Fibroblast of skin of left biceps (primary cell): Measurements from ENCODE around the gene PDCL3.

ENCODE experiments used
- DNase-seq, 2 experiments: peaks; one replicate each; pipeline ENCODE4 v3.0.0-alpha.2; 2013; ENCODE audit warnings: low read depth in 2 of 2

The PDCL3 gene

DNA sequence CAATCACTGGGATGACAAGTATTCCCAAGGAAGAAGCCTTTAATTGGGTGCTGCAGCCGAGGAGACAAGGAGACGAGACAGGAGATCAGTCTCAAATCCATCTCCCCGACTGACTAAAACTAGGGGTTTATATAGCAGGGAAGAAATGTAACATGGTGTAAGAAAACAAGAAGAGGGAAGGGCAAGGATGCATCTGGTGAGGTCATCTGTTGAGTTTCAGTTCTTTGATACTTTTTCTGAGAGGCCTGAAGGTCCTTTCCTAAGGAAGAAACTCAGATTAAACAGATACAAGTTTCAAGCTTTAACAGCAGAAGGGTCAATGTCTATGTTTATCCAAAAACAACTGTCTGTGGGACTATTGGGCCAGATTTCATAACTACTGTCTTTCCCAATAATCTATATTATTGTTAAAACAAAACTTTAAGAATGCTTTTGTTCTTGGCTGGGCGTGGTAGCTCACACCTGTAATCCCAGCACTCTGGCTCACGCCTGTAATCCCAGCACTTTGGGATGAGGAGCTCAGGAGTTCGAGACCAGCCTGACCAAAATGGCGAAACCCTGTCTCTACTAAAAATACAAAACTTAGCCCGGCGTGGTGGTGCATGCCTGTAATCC is 2.5 kb upstream of the PDCL3 start:
- no peak for DNase-seq

DNA sequence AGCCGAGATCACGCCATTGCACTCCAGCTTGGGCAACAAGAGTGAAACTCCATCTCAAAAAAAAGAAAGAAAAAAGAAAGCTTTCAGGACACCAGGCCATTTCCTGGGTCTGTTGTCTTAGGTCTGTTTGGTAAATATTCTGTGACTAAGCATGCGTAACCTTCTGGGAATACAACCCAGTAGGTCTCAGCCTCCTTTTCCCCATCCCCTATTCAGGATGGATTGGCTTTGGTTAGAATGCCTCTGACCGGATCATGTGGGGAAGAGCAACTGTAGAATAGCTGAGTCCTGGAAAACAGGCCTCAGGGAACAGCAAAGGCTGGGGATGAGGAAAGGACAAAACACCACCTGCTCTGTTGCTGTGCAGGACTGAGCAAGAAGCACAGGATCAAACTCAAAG is 1.6 kb upstream of the PDCL3 start:
- DNase-seq, result no peak

DNA sequence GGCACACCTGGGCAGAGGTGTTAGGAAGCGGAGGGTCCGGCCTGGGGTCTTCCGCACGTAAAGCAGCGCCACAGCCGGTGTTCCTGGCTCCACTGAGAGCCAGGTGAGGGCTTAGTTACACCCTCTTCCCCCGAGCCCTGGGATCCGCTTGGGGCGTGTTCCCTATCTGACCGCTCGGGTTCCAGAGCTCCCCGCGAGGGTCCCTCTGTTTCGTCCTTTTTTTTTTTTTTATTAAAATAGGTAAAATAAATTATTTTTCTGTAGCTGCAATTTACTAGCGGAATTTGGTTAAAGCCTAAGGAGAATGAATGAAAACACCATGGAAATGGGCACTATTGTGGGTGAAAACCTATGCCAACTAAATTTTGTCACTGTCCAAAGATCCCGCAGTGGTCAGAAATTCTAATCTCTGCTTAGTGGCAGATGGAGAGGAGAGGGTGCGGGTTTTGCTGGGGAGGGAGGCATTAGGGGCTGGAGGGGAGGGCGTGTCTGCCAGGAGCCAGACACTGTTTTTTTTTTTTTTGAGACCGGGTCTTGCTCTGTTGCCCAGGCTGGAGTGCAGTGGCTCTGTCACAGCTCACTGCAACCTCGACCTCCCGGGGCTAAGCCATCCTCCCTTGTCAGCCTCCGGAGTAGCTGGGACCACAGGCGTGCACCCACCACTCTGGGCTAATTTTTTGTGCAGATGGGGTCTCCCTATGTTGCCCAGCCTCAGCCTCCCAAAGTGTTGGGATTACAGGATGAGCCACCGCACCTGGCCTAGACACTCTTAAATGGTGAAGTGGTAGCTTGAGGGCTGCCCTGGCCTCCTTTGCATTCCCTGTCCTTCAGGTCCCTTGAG is 834 bp downstream of the PDCL3 start:
- DNase-seq, result no peak

DNA sequence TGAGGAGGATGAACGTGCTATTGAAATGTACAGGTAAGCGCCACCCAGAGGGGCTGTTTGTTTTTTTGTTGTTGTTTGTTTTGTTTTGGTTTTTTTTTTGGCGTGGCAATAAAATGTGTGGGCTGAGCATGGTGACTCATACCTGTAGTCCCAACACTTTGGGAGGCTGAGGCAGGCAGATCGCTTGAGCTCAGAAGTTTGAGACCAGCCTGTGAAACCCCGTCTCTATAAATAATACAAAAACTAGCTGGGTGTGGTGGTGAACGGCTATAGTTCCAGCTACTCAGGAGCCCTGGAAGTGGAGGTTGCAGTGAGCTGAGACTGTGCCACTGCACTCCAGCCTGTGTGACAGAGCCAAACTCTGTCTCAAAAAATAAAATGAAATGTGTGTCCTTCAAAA is 6.2 kb downstream of the PDCL3 start:
- DNase-seq, result no peak

DNA sequence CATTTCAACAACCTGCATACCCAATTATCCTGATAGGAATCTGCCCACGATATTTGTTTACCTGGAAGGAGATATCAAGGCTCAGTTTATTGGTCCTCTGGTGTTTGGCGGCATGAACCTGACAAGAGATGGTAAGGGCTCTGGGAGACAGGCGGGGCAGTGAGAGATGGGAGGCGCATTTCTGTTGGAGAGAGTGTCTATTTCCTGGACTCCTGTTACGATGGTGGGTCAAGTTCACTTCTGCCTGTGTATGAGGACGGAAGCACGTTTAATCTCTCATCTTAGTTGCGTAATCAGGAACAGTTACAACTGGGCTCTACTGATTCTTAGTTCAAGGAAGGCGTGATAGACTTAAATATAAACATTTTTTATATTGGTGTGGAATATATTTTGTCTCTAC is 8.9 kb downstream of the PDCL3 start:
- no peak for DNase-seq

DNA sequence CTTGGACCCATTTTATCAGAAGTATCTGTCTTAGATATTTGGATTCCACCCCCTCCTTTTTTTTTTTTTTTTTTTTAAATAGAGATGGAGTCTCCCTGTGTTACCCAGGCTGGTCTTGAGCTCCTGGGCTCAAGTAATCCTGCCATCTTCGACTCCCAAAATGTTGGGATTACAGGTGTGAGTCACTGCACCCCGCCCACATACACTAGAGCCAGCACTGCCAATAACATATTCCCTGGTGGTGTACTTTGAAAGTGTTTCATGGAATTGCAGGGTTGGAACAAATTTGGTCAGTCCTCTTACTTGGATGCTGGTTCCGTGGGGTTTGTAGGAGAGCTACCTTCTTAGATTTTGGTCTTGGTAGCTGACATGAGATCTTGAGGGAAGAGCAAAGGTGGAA is 15.0 kb downstream of the PDCL3 start:
- DNase-seq, result no peak

DNA sequence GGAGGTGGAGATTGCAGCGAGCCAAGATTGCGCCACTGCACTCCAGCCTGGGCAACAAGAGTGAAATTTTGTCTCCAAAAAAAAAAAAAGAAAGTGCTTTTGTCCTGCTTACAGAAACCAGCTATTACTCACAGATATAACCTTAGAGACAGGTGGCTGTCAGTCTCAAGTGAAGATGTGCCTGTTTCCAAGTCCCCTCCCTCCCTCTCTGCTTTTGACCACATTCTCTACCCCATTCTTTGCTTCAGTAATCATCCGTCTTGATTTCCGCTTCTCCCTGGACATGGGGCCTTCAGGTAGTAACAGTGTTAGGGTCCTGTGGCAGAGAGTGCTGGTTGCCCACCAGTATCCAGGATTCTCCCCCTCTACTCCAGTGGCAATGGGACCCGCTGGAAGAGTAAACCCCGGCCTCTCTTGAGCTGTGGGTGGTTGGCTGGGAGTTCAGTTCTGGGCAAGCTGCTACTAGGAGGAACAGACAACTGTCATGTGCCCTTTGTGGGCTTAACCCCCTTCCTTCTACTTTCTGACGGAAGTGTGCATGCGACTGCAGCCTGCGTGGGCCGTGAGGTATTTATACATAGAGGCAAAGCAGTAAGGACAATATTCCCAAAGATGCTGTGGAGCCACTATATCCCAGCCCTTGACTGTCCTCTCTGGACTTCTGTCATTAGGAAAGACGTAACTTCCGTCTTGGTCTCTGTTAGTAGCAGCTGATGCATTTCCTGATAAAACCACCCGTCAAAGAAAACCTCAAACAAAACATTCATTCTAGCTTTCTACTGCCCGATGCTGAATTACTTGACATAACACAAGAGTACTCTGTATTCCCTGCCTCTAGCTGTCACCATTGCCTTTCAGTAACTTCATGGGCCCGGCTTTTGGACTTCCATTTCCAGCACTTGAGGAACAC is 17.8 kb downstream of the PDCL3 start:
- no peak for DNase-seq

DNA sequence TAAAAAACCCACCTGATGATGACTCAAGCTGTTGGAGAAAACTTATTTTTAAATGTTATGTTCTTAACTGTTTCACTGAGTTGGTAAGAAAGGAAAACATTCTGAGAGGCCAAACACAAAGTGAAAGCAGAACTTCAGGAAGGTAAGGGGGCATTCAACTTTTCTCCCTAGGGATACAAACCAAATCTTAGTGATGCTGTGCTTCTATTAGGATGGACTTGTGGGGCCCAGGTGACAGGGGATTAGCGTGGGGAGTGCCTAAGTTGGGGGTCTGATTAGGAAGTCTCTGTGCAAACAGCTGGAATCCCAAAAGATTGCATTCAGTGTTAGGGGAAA is 18.5 kb downstream of the PDCL3 start:
- DNase-seq, result no peak

DNA sequence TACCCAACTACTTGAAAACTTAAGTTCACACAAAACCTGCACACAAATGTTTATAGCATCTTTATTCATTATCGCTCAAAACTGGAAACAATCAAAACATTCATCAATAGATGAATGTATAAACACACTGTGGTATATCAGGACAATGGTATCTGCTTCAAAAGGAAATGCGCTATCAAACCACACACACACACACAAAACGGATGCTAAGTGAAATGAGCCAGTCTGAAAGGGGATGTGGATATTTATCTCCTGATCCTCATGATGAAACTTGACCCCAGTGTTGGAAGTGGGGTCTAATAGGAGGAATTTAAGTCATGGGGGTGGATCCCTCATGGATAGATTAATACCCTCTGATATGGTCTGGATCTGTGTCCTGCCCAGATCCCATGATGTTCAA is 22.0 kb downstream of the PDCL3 start:
- no peak for DNase-seq

DNA sequence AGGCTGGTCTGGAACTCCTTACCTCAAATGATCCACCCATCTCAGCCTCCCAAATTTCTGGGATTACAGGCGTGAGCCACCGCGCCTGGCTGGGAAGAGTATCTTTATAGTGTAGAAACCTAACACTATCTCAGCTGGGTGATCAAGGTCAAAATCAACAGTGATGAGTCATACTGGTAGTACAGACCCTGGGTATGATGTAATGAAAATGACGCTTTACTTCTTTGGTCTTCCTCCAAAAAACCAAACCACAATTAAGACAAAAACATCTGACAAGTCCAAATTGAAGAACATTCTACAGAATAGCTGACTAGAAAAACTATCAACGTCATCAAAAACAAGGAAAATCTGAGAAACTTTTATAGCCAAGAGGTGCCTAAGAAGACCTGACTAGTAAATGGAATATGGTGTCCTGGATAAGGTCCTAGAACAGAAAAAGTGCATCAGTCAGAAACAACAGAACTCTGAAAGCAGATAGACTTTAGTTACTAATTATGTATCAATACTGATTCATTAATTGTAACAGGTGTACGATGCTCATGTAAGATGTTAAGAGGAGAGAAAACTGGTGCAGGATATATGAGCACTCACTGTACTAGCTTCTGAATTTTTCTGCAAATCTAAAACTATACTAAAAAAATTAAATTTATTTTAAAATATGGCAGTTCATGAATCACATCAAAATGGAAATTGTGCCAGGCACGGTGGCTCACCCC is 25.4 kb downstream of the PDCL3 start:
- peak in 1 of 2 experiments; percentile 19 for DNase-seq

DNA sequence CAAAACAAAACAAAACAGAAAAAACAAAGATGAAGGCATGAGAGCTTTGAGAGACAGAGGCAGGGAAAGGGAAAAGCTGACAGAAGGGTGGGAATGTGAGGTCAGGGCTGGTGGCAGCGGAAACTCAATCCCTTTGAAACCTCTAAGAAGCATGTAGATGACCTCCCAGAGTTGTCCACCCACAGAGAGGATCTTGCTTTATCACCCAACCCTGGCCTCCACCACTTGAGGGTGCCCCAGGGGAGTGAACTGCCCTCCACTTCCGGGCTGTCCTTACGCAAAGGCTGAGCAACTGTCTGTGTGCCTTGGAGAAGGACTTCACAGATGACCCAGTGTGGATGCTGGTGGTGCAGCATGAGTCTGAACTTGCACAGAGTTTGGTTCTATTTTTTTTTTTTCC is 26.7 kb downstream of the PDCL3 start:
- no peak for DNase-seq

DNA sequence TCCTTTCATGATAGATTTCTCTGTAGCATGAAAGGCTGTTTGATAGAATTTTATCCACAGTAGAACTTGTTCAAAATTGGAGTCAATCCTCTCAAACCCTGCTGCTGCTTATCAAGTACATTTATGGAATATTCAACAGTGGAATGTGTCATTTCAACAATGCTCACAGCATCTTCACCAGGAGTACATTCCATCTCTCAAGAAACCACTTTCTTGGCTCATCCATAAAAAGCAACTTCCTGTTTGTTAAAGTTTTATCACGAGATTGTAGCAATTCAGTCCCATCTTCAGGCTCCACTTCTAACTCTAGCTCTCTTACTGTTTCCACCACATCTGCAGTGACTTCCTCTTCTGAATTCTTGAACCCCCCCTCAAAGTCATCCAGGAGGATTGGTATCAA is 29.4 kb downstream of the PDCL3 start:
- DNase-seq, result no peak

DNA sequence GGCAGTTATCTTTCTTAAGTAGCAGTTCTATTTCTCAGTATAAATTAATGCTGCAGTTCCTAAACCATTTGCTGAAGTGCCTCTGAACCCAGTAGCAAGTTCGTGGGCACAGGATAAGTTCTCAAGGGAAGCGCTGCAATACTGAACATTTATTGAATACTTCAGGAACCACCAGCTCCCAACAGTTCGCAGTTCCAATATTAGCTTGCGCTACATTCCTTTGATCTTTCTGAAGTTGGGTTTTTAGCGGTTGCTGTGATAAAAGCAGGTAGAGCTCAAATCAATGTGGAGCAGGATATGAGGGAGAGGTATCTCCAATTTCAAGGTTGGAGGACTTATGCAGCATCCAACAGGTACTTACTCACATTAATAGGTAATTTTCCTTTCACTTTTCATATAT is 33.7 kb downstream of the PDCL3 start:
- DNase-seq, result no peak

DNA sequence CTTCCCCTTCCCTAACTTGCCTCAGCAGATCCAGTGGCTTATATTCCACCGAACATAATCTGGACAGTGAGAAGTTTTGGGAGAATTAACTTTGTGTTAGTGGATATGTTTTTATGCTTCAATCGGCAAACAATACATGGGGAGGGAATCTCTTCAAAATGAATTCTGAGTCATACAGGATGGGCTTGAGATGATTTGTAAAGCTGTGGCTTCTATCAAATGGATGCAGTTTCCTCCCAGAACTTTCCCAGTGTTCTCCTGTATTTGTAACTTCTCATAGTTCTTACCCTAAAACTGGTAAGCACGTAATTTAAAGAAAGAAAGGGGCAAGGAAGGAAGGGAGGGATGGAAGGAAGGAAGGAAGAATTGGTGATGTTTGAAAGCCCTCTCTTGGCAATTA is 36.8 kb downstream of the PDCL3 start:
- no peak for DNase-seq

DNA sequence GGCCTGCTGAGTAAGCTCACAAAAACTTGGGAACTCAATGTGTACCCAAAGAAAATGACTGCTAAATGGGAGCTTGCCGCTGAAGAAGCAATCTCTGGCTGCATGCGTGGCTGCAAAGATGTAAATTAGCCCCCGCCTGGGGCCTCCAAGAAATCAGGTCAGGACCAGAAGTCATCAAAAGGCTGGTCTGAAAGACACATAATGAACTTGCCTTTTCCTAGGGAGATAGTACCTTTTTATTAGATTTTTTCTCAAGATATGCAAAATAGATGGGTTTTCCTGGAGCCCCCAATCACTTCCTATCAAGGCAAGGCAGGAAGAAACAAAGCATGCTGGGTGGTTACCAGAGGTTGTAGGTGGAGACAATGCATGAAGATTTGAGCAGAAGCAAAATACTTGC is 38.9 kb downstream of the PDCL3 start:
- DNase-seq, result no peak

DNA sequence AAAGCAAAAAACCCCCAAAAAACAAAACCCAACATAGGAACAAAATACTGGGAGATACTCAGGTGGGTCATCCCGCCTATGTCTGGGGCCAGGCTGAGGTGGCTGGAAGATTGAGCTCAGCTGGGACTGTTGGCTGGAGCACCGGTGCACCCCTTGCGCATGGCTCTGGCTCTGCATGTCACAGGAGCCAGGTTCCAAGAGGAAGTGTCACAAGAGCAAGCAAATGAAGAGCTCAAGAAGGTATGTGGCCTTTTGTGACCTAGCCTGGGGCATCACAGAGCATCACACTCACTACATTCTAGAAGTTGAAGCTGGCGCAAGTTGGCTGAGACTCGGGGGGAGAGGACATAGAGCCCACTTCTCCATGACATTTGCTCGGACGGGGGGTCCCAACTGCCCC is 40.6 kb downstream of the PDCL3 start:
- no peak for DNase-seq

DNA sequence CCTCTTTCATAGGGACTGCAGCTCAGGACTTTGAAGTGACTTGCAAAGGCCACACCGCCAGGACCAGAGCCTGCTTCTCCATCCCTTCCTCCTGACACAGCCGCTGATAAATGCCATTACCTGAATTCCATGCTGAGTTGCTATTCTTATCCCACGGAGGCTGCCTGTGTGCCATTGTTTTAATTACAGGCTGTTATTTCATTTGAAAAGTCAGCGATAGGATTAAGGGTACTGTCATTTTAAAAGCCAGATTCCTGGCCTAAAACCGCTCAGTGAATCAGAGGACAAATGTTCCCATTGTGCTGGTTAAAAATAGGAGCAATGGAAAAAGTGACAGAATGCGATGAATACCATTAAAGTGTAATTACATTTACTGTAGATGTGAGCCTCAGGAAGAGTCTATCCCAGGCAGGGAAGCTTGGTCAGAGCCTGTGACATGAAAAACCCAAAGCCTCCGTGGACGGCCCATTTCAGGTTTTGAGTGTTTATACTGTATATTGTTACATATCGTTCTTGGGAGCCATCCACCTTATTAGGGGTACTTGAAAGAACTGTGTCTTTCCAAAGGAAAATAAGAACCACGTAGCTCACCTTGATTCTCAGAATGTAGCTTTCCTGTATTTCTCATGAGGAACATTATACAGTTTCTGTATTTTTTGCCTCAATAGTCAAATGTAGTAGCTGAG is 41.3 kb downstream of the PDCL3 start:
- DNase-seq, result no peak

DNA sequence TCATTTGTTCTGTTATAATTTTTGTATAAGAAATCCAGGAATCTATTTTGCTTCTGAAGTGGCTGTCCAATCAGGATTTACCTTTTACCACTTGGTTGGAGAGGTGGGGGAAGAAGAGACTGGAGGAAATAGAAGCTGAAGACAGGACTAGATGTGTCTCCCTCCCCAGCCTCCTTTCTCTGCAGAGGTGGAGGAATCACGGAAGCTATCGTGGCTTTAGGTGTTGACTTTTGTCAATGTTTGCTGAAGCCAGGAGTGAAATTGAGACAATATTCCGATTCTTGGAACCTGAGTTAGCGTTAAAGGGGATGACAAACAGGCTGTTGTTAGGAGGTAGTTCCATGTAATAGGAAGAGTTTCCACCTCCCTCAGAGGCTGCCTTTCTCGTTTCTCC is 43.5 kb downstream of the PDCL3 start:
- DNase-seq, result no peak

DNA sequence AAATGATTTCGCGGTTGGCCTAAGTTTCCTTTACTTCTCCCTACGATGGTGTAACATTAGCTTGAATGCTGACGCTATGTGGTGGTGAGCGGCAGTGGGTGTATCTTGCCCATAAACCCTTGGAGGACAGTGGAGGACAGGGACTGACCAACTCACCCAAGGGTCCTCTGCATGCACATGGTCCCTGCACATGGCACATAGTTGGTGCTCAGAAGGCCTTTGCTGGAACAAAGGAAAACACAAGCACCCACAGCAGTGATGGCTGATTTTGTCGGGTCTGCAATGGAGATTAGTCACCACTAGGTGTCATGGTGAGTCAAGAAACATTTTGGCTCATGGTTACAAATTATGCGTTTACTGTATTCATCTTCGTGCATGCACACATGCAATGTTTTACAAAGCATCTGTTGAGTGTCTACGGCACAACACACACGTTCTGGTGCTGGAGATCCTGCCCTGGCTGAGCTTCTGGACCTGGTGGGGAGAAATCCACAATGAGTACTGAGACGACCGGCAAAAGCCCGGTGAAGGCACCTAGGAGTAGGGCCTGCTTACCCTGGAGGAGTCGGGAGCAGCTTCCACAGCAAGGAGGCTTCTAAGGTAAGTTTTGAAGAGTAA is 44.0 kb downstream of the PDCL3 start:
- no peak for DNase-seq

DNA sequence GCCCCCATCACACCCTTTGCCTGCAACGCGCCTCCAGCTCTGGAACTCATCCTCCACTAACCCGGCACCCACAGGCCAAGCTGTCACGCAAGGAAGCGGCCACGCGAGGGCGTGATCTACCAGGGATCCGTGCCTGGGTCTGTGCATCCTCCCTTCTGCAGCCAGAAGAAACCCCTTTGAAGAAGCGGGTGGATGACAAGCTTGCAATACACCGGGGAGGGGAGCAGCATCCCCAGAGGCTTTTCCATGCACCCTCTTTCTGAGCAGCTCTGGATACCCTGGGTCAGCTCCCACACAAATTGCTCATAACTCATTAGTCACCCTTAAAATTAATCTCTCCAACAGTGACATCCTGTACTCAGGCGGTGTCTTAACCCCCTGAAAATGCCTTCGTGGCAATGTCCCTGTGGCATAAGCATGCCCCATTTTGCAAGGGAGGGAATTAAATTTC is 47.6 kb downstream of the PDCL3 start:
- no peak for DNase-seq
